K562 (cell line): ENCODE results near the gene RLN1. TPM values are rescaled to one million over a fixed set of nuclear protein-coding genes. Genes with fewer than 3 reads are reported as not detected.

Experiments used
- ATAC-seq: fragments of 200-7000 bp; cut with Tn5 transposase; 3 replicates; pipeline ENCODE4 v1.9.1; 2020; ENCODE audit warnings: moderate library complexity
- BruUV-seq: library from RNA; stranded (reverse); fragments of 400-500 nt; replicated peaks from 2 replicates; lab custom pipeline; 2021; lab: Mats Ljungman, UMichigan
- CTCF ChIA-PET: fragments of 300-600 bp; formaldehyde crosslinking; extraction: SDS; loops from one replicate; lab custom pipeline; 2021; ENCODE audit warnings: low intra/inter-chr PET ratio; lab: Yijun Ruan, JAX
- POLR2A ChIA-PET: fragments of 300-600, 350-650 bp; sonication (Branson Sonifier 250); formaldehyde crosslinking; extraction: SDS; loops from one replicate; lab custom pipeline; 2021; ENCODE audit warnings: antibody characterized with exemption, inconsistent platforms; lab: Yijun Ruan, JAX
- DNase-seq, 4 experiments: peaks; one replicate each; pipeline versions ENCODE4 v3.0.0 to v3.0.0-alpha.2; 2011 to 2018; ENCODE audit warnings: low spot score in 3 of 4, mixed read lengths in 3 of 4; ENCODE audit errors: extremely low read depth in 1 of 4
- FAIRE-seq: peaks from 2 replicates; lab custom pipeline; 2011; peaks lifted over from hg19 to GRCh38; lab: Jason Lieb, UNC
- H2AFZ ChIP-seq: 2 replicates; pipeline ENCODE4 v1.6.0; 2011; ENCODE audit warnings: low read depth, low read length, control low read depth, inconsistent platforms
- H3K27ac ChIP-seq: fragments of 200-600 bp; 3 replicates; pipeline ENCODE4 v1.8.0; 2011; ENCODE audit warnings: low read depth, mild to moderate bottlenecking, control low read depth, inconsistent platforms, low read length, moderate library complexity, mixed read lengths; ENCODE audit errors: extremely low read depth
- H3K27me3 ChIP-seq, 2 experiments: fragments of 300-600 bp in 1 of 2; 2 replicates in 1 of 2; 3 replicates in 1 of 2; pipeline versions ENCODE4 v1.6.0 to v1.8.0; 2011; ENCODE audit warnings: inconsistent platforms in 2 of 2, low read length in 2 of 2, mild to moderate bottlenecking in 1 of 2, mixed read lengths in 1 of 2, moderate library complexity in 1 of 2; ENCODE audit not compliant: control insufficient read depth in 2 of 2, insufficient read depth in 2 of 2
- H3K36me3 ChIP-seq: fragments of 300-600 bp; 3 replicates; pipeline ENCODE4 v1.8.0; 2011; ENCODE audit warnings: mild to moderate bottlenecking, low read length, inconsistent platforms; ENCODE audit not compliant: control insufficient read depth, insufficient read depth
- H3K4me1 ChIP-seq, 2 experiments: fragments of 200-600 bp in 1 of 2; replicated peaks in 1 of 2; 2 replicates in 1 of 2; 3 replicates in 1 of 2; pipeline versions ENCODE4 v1.5.1 to v1.8.0; 2011; ENCODE audit warnings: inconsistent platforms in 2 of 2, low read length in 2 of 2, mild to moderate bottlenecking in 1 of 2, mixed read lengths in 1 of 2, moderate library complexity in 1 of 2; ENCODE audit not compliant: control insufficient read depth in 2 of 2, insufficient read depth in 2 of 2
- H3K4me2 ChIP-seq: 2 replicates; pipeline ENCODE4 v1.6.1; 2011; ENCODE audit warnings: low read length, control low read depth, inconsistent platforms, mixed read lengths; ENCODE audit not compliant: insufficient read depth
- H3K4me3 ChIP-seq: fragments of 200-600 bp; sonication (generic), shearing (Covaris generic); 2 replicates; pipeline ENCODE4 v1.5.1; 2016; ENCODE audit warnings: control low read depth, inconsistent platforms
- H3K79me2 ChIP-seq: fragments of 200-600 bp; 3 replicates; pipeline ENCODE4 v1.8.0; 2011; ENCODE audit warnings: low read length, inconsistent platforms; ENCODE audit not compliant: control insufficient read depth, insufficient read depth
- H3K9ac ChIP-seq, 2 experiments: 2 replicates each; pipeline versions ENCODE4 v1.6.0 to v1.6.1; 2011; ENCODE audit warnings: low read depth in 2 of 2, low read length in 2 of 2, control low read depth in 1 of 2, inconsistent platforms in 1 of 2, mild to moderate bottlenecking in 1 of 2, mixed read lengths in 1 of 2; ENCODE audit not compliant: insufficient read depth in 1 of 2
- H3K9me1 ChIP-seq: one replicate; pipeline ENCODE4 v1.6.0; 2011; ENCODE audit warnings: inconsistent platforms, mild to moderate bottlenecking, low read length, moderate library complexity; ENCODE audit not compliant: control insufficient read depth, insufficient read depth
- H3K9me3 ChIP-seq: replicated peaks from 2 replicates; pipeline ENCODE4 v1.5.1; 2011; ENCODE audit warnings: low read depth, low read length, inconsistent platforms; ENCODE audit not compliant: control insufficient read depth, insufficient read depth
- H4K20me1 ChIP-seq: replicated peaks from 2 replicates; pipeline ENCODE4 v1.6.1; 2011; ENCODE audit warnings: low read length, inconsistent platforms, mixed read lengths; ENCODE audit not compliant: control insufficient read depth, insufficient read depth
- EHMT2 ChIP-seq: fragments of 450-650 bp; IDR thresholded peaks from 2 replicates; pipeline ENCODE4 v1.6.1; 2018; ENCODE audit warnings: antibody characterized with exemption
- EP300 ChIP-seq: IDR thresholded peaks from 2 replicates; pipeline ENCODE4 v1.6.1; 2012; ENCODE audit warnings: low read length, improper control_type of control experiment
- ETV5 ChIP-seq: sonication (generic); formaldehyde crosslinking; IDR thresholded peaks from 2 replicates; pipeline ENCODE4 v1.4.0; 2020; ENCODE audit warnings: low read depth, mild to moderate bottlenecking, missing genetic modification reagents
- GTF2E2 ChIP-seq: fragments of 200-800 bp; sonication (Bioruptor generic); IDR thresholded peaks from 2 replicates; pipeline ENCODE4 v1.6.1; 2016; ENCODE audit warnings: missing genetic modification characterization, missing compliant biosample characterization
- HNRNPH1 ChIP-seq: fragments of 200-400 bp; formaldehyde crosslinking; optimal IDR thresholded peaks from 2 replicates; pipeline ENCODE3; 2017; ENCODE audit warnings: low read depth, mild to moderate bottlenecking, low read length, moderate library complexity
- KAT7 ChIP-seq: sonication (generic); formaldehyde crosslinking; IDR thresholded peaks from 2 replicates; pipeline ENCODE4 v1.8.0; 2022; ENCODE audit warnings: missing genetic modification reagents, mild to moderate bottlenecking, borderline replicate concordance
- KDM1A ChIP-seq, 2 experiments: fragments of 450-650 bp; IDR thresholded peaks; 2 replicates each; pipeline ENCODE4 v1.6.1; 2016; ENCODE audit warnings: mild to moderate bottlenecking in 2 of 2
- NR1H2 ChIP-seq: sonication (generic); formaldehyde crosslinking; IDR thresholded peaks from 2 replicates; pipeline ENCODE4 v1.4.0; 2020; ENCODE audit warnings: mild to moderate bottlenecking, missing genetic modification reagents
- NRF1 ChIP-seq, 2 experiments: fragments of 450-650 bp; IDR thresholded peaks in 1 of 2; conservative IDR thresholded peaks in 1 of 2; 2 replicates each; pipeline ENCODE4 v1.6.1; 2014; ENCODE audit warnings: mild to moderate bottlenecking in 2 of 2
- PHB2 ChIP-seq: fragments of 450-650 bp; IDR thresholded peaks from 2 replicates; pipeline ENCODE4 v1.6.1; 2017; ENCODE audit warnings: low read depth
- PRPF4 ChIP-seq: fragments of 200-400 bp; formaldehyde crosslinking; IDR thresholded peaks from one replicate; pipeline ENCODE4 v1.6.1; 2017; ENCODE audit warnings: low read length, low read depth, mild to moderate bottlenecking; ENCODE audit not compliant: insufficient read depth, poor library complexity, severe bottlenecking
- RUNX1 ChIP-seq: sonication (generic); IDR thresholded peaks from 2 replicates; pipeline ENCODE4 v1.6.1; 2016; ENCODE audit warnings: antibody characterized with exemption, low read depth
- TBL1XR1 ChIP-seq, 2 experiments: IDR thresholded peaks; 2 replicates each; pipeline ENCODE4 v1.6.1; 2012; ENCODE audit warnings: improper control_type of control experiment in 2 of 2, low read length in 2 of 2, mild to moderate bottlenecking in 1 of 2
- TRIM28 ChIP-seq: fragments of 450-650 bp; IDR thresholded peaks from 2 replicates; pipeline ENCODE4 v1.6.1; 2017
- WHSC1 ChIP-seq: IDR thresholded peaks from one replicate; pipeline ENCODE4 v1.6.1; 2012; ENCODE audit warnings: low read length, control low read depth, inconsistent platforms
- ZNF324 ChIP-seq: fragments of 250-450 bp; sonication (Bioruptor Pico); IDR thresholded peaks from 2 replicates; pipeline ENCODE4 v1.4.0; 2020; ENCODE audit warnings: mild to moderate bottlenecking
- ZNF830 ChIP-seq: fragments of 250-450 bp; sonication (Bioruptor Pico); IDR thresholded peaks from 2 replicates; pipeline ENCODE4 v1.5.0; 2021; ENCODE audit warnings: mild to moderate bottlenecking
- WGBS: fragments of 100-300 bp; shearing (Covaris generic); methylation state at CpG from one replicate; pipeline ENCODE4 v1.1.6; 2016; ENCODE audit warnings: low coverage, mixed read lengths; ENCODE audit not compliant: insufficient coverage; ENCODE audit errors: missing lambda C conversion rate; 5-methylcytosine and 5-hydroxymethylcytosine counted together
- in situ Hi-C: fragments of 300-500 bp; cut with MboI; formaldehyde crosslinking; loops from 4 replicates; pipeline ENCODE4 v1.15.0; 2018; ENCODE audit warnings: inconsistent platforms, mixed read lengths
- intact Hi-C: fragments of 100-400 bp; cut with micrococcal nuclease; formaldehyde crosslinking; loops from 2 replicates; pipeline ENCODE4 v1.14.2; 2022
- polyA plus RNA-seq, 8 experiments: library from polyadenylated mRNA; depleted of rRNA in 4 of 8; stranded (reverse) in 5 of 8; unstranded in 3 of 8; fragments of >200 nt; fragmentation: Nextera tagmentation in 2 of 8; fragmentation: Illumina TruSeq in 1 of 8; extraction: Ambion mirVana in 2 of 8; extraction: Trizol in 1 of 8; gene quantifications; 2 replicates each; pipeline versions ENCODE4 v1.2.1 to v1.2.3, GENCODE V29; 2011 to 2014; ENCODE audit warnings: inconsistent platforms in 1 of 8, missing spikeins in 1 of 8
- total RNA-seq, 7 experiments: library from RNA; depleted of rRNA in 6 of 7; stranded (reverse); fragments of >200 nt in 6 of 7; fragmentation: Illumina TruSeq in 2 of 7; extraction: Trizol in 2 of 7; gene quantifications; 2 replicates each; pipeline versions ENCODE4 v1.2.1 to v1.2.3, GENCODE V29; 2011 to 2021; ENCODE audit warnings: low replicate concordance in 1 of 7
- TF ChIP-seq, protein P1 (sequence below): sonication (generic); formaldehyde crosslinking; IDR thresholded peaks from 2 replicates; pipeline ENCODE4 v1.8.0; 2022; ENCODE audit warnings: missing genetic modification reagents, mild to moderate bottlenecking, borderline replicate concordance

RLN1 gene
- total and polyA plus RNA-seq, 9 of the 15 experiments (the other 6 are each of a cell fraction or from before 2014, with no cell fraction given) = not detected

GRCh38 chr9:5355226-5355625, 15.6 kb upstream of the RLN1 start:
- in situ Hi-C loops = no loop called here
- H3K79me2 ChIP-seq = no peaks in the 10 kb centered on the region
- FAIRE-seq = no peak
- H2AFZ ChIP-seq = no peak overlapping the region
- 0% methylated on average over 1 of the region's 1 CpG for WGBS
- no peak overlapping the region for H3K4me3 ChIP-seq
- H3K4me1 ChIP-seq = no peaks in the 10 kb centered on the region
- no peak overlapping the region for H3K9ac ChIP-seq
- no peak overlapping the region for H3K27ac ChIP-seq
- no peaks in the 10 kb centered on the region for H3K36me3 ChIP-seq
- intact Hi-C loops = no loop called here
- ChIA-PET POLR2A (no interaction called here), CTCF (no interaction called here)
- H3K9me3 ChIP-seq = no peaks in the 10 kb centered on the region
- no peaks in the 10 kb centered on the region for H3K27me3 ChIP-seq
- H3K9me1 ChIP-seq = no peaks in the 10 kb centered on the region
- BruUV-seq = no TSS peak
- no peak for DNase-seq
- no peak for ATAC-seq
- TF ChIP-seq KAT7 (CRISPR knock-in tag) = no peak
- no peak for TF ChIP-seq EHMT2
- no peak for TF ChIP-seq PHB2
- TF ChIP-seq EP300 = no peak
- TF ChIP-seq TRIM28 = no peak
- no peak for TF ChIP-seq HNRNPH1
- TF ChIP-seq WHSC1 = no peak
- TF ChIP-seq PRPF4 = no peak
- no peak for TF ChIP-seq TBL1XR1 (IDR thresholded peaks at IDR 0.05; ENCODE audit: low read length in 2 of 2)
- TF ChIP-seq, protein P1, sequence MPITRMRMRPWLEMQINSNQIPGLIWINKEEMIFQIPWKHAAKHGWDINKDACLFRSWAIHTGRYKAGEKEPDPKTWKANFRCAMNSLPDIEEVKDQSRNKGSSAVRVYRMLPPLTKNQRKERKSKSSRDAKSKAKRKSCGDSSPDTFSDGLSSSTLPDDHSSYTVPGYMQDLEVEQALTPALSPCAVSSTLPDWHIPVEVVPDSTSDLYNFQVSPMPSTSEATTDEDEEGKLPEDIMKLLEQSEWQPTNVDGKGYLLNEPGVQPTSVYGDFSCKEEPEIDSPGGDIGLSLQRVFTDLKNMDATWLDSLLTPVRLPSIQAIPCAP = no peak
- TF ChIP-seq ETV5 (CRISPR knock-in tag) = no peak
- no peak for TF ChIP-seq ZNF830 (CRISPR knock-in tag)
- TF ChIP-seq NR1H2 = no peak
- TF ChIP-seq GTF2E2 (tag) = no peak
- no peak for TF ChIP-seq RUNX1
- TF ChIP-seq KDM1A (IDR thresholded peaks at IDR 0.05) = no peak
- TF ChIP-seq ZNF324 (CRISPR knock-in tag) = no peak
- no peak for TF ChIP-seq NRF1 (conservative IDR thresholded peaks at IDR 0.05 in 1 of 2, IDR thresholded peaks at IDR 0.05 in 1 of 2)
- no peaks in the 10 kb centered on the region for H4K20me1 ChIP-seq
- H3K4me2 ChIP-seq = no peak overlapping the region
